ENCODE results near the gene NEU1.
A peak's percentile ranks its signal among the peaks of the same experiment; 100 is the strongest.
"Not testable (repeated sequence)": the region's sequence is repeated elsewhere in the genome, so short reads cannot be mapped to it uniquely, and the experiment has no call there.

NEU1 gene

GRCh38 chr6:31817929-31818511 is 44.6 kb downstream of the NEU1 start:
- DNase-seq, result not testable (repeated sequence)

GRCh38 chr6:31817133-31817928 is 45.3 kb downstream of the NEU1 start:
- peak; percentile 9 for ATAC-seq
- DNase-seq, result not testable (repeated sequence)

More at GRCh38 chr6:31817929-31818511, 44.6 kb downstream of the NEU1 start:
- not testable (repeated sequence) for ATAC-seq

- DNase-seq (peak; percentile 76), ATAC-seq (peak; percentile 39)
These were observed 47.4 kb downstream of the NEU1 start, which contains the start of the genes HSPA1A and HSPA1L for GRCh38 chr6:31815025-31815838. Gene HSPA1A (plus strand): TSS chr6:31815543. CDS start chr6:31815757, 214 bp downstream. Gene HSPA1L (minus strand): TSS chr6:31815283. CDS start chr6:31811972, 3,311 bp downstream.

GRCh38 chr6:31814677-31815024 is 48.0 kb downstream of the NEU1 start:
- DNase-seq (peak; percentile 78), ATAC-seq (peak; percentile 53)

GRCh38 chr6:31813465-31813849 is 49.2 kb downstream of the NEU1 start:
- ATAC-seq (no peak), DNase-seq (no peak)

GRCh38 chr6:31811645-31812044 is 51.0 kb downstream of the NEU1 start:
- ATAC-seq (no peak), DNase-seq (no peak)

GRCh38 chr6:31808599-31808998 is 54.0 kb downstream of the NEU1 start:
- not testable (repeated sequence) for ATAC-seq, DNase-seq

Measured in stimulated activated naive CD8-positive, alpha-beta T cell treated with anti-CD3 and anti-CD28 coated beads, Interleukin-15, Interleukin-2, amounts not matched to agents 100 U/mL and 50 U/mL, for 24 hours (primary cell).